MCF 10A (cell line): ENCODE results near the gene TSPAN11. TPM values are rescaled to one million over a fixed set of nuclear protein-coding genes. Genes with fewer than 3 reads are reported as not detected.

Experiments
- Bru-seq: library from RNA; stranded (reverse); fragments of 400-500 nt; gene quantifications from one replicate; lab custom pipeline; 2021; lab: Mats Ljungman, UMichigan
- BruChase-seq, 2 experiments: library from RNA; stranded (reverse); fragments of 400-500 nt; gene quantifications; one replicate each; lab custom pipeline; 2021; lab: Mats Ljungman, UMichigan
- BruUV-seq: library from RNA; stranded (reverse); fragments of 400-500 nt; replicated peaks from 2 replicates; lab custom pipeline; 2021; lab: Mats Ljungman, UMichigan
- CTCF ChIA-PET: fragments of 300-600 bp; sonication (Branson Sonifier 250); formaldehyde crosslinking; extraction: SDS; loops from one replicate; lab custom pipeline; 2021; ENCODE audit warnings: antibody characterized with exemption, inconsistent platforms; lab: Yijun Ruan, JAX
- POLR2A ChIA-PET: fragments of 300-600, 350-650 bp; sonication (Branson Sonifier 250); formaldehyde crosslinking; extraction: SDS; loops from one replicate; lab custom pipeline; 2020; ENCODE audit warnings: antibody characterized with exemption, inconsistent platforms; lab: Yijun Ruan, JAX
- DNase-seq: peaks from one replicate; pipeline ENCODE4 v3.0.0-alpha.2; 2018; ENCODE audit not compliant: unreplicated experiment
- H3K27ac Mint-ChIP-seq: one replicate; pipeline ENCODE4 v1.8.0; 2022; ENCODE audit warnings: mild to moderate bottlenecking, low read depth, mixed read lengths; ENCODE audit not compliant: unreplicated experiment
- H3K27me3 Mint-ChIP-seq: one replicate; pipeline ENCODE4 v1.8.0; 2022; ENCODE audit warnings: mixed read lengths; ENCODE audit not compliant: insufficient read depth, unreplicated experiment
- H3K36me3 Mint-ChIP-seq: one replicate; pipeline ENCODE4 v1.8.0; 2022; ENCODE audit warnings: mild to moderate bottlenecking, moderate library complexity, mixed read lengths; ENCODE audit not compliant: insufficient read depth, unreplicated experiment
- H3K4me1 Mint-ChIP-seq: one replicate; pipeline ENCODE4 v1.8.0; 2022; ENCODE audit warnings: mixed read lengths; ENCODE audit not compliant: insufficient read depth, unreplicated experiment
- H3K4me3 Mint-ChIP-seq: one replicate; pipeline ENCODE4 v1.8.0; 2022; ENCODE audit warnings: mild to moderate bottlenecking, moderate library complexity, mixed read lengths; ENCODE audit not compliant: unreplicated experiment
- H3K9me3 Mint-ChIP-seq: one replicate; pipeline ENCODE4 v1.8.0; 2022; ENCODE audit warnings: mixed read lengths; ENCODE audit not compliant: unreplicated experiment
- intact Hi-C: fragments of 100-400 bp; cut with micrococcal nuclease; formaldehyde crosslinking; loops from 2 replicates; pipeline ENCODE4 v1.14.1; 2022
- long read RNA-seq: library from polyadenylated mRNA; stranded (forward); transcript quantifications from one replicate; pipeline ENCODE4 v2.0.0, GENCODE V29; 2022
- total RNA-seq: library from RNA; stranded (reverse); gene quantifications from 2 replicates; pipeline ENCODE4 v1.2.3, GENCODE V29; 2022
- TF ChIP-seq, protein P1 (sequence below): fragments of 200-600 bp; IDR thresholded peaks from one replicate; pipeline ENCODE4 v1.8.0; 2022; ENCODE audit warnings: antibody characterized with exemption, mild to moderate bottlenecking; ENCODE audit not compliant: unreplicated experiment

TSPAN11 gene, protein sequence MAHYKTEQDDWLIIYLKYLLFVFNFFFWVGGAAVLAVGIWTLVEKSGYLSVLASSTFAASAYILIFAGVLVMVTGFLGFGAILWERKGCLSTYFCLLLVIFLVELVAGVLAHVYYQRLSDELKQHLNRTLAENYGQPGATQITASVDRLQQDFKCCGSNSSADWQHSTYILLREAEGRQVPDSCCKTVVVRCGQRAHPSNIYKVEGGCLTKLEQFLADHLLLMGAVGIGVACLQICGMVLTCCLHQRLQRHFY
- total RNA-seq, result not detected in 2 replicates
- not detected for Bru-seq, nascent RNA
- BruChase-seq, experiment 1, labeled RNA remaining after a 6-hour chase, result not detected
- percentile 3 among the genes with signal in this experiment for BruChase-seq, experiment 2, labeled RNA remaining after a 2-hour chase
- long read RNA-seq, result 0 reads

DNA sequence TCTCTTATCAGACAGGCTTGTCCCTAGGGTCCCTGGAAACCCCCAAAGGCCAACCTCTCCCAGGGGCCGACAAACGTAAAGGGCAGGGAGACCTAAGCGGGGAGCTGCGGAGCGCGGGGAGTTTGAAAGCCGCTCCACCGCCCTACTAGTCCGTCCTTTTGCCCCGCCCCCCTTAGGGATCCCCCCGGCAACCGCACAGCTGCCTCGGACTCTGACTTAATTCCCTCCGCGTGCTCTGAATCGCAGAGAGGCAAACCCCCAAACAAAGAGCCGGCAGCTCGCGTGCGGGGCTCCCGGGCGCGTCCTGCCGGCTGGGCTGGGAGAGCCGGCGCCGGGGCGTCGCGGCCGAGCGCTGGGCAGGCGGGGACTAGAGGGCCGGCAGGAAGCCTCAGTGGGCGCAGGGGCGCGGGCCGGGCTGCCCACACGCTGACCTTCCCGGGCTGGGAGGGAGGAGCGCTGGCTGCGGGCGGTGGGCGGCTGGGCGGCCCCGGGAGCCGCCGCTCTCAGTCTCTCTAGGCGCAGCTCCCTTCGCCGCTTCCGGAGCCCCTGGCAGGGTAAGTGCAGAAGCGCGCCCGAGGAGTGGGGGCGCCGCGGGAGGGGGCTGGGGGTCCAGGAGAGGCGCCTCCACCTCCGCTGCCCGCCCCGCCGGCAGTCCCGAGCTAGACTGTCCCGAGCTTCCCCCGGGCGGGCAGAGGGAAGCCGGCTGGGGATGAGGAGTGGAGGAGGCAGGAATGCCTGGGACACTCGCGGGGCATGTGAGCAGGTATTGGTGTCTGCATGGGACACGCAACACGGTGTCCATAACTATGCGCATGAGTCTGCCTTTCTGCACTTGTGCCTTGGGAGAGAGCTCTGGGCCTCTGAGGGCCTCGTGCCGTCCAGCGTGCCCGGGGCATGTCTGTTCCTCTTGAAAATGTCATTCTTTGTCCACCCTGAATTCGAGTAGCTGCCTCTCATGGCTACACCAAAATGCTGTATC is at the start of gene TSPAN11:
TSS of gene TSPAN11 (plus strand) at position 506 of the 979 bp plus-strand sequence. CDS start 27,244 bp downstream, outside the sequence.
- no peak for DNase-seq
- POLR2A ChIA-PET, result no interaction called here
- Mint-ChIP-seq H3K27me3 (peaks cover 51% of the 10 kb centered on the region), H3K27ac (no peak within 1 kb of the TSS), H3K4me1 (no peaks in the 10 kb centered on the region), H3K9me3 (no peaks in the 10 kb centered on the region), H3K36me3 (no peaks in the 10 kb centered on the region), H3K4me3 (no peak within 1 kb of the TSS)
- intact Hi-C loops, result no loop called here
- TF ChIP-seq, protein P1, sequence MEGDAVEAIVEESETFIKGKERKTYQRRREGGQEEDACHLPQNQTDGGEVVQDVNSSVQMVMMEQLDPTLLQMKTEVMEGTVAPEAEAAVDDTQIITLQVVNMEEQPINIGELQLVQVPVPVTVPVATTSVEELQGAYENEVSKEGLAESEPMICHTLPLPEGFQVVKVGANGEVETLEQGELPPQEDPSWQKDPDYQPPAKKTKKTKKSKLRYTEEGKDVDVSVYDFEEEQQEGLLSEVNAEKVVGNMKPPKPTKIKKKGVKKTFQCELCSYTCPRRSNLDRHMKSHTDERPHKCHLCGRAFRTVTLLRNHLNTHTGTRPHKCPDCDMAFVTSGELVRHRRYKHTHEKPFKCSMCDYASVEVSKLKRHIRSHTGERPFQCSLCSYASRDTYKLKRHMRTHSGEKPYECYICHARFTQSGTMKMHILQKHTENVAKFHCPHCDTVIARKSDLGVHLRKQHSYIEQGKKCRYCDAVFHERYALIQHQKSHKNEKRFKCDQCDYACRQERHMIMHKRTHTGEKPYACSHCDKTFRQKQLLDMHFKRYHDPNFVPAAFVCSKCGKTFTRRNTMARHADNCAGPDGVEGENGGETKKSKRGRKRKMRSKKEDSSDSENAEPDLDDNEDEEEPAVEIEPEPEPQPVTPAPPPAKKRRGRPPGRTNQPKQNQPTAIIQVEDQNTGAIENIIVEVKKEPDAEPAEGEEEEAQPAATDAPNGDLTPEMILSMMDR, result no peak
- no TSS peak for BruUV-seq
- CTCF ChIA-PET, result interaction anchor here (0.6 to 0.9 kb wide), 2 partner anchors 9 to 60 kb away, joined by 3 to 4 read pairs; no protein-coding TSS in a partner anchor

DNA sequence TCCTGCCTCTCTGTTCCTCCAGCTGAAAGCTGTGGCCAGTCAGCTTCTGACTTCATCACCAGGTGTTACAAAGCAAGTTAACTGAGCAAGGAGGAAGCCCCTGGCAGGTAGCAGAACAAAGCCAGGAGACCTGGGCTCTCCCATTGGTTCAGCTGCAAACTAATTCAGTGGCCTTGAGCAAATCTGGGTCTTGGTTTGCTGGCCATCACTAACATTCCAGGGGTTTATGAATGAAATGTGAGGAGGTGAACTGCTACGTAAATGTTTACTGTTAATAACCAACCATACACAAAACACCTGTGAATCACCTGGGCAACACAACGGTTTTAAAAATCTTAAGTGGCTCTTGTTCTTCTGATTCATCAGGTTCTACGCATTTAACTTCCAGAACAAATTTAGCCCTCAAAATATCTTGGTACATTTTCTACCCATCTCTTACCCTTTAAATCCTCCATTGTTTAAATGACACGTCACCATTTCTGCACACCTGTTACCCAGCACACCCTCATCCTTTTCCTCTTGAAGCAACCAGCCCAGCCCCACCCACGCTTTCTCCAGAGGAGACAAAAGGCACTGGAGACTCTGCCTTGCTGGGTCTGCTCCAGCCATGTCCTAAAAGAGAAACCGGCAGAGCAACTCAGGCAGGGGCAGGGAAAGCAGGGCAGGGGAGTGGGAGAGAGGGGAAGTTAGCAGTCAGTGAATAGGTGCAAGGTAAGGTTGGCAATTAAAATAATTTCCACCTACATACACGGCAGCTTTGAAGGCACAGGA is 49.3 kb upstream of the TSPAN11 start:
- no TSS peak for BruUV-seq
- POLR2A ChIA-PET, result no interaction called here
- peak overlapping the region; percentile 2 for H3K27ac Mint-ChIP-seq
- peaks cover 5% of the 10 kb centered on the region for H3K4me1 Mint-ChIP-seq
- H3K27me3 Mint-ChIP-seq, result peaks cover 60% of the 10 kb centered on the region
- CTCF ChIA-PET, result interaction anchor here (0.8 kb wide), 1 partner anchor 219 kb away, joined by 4 read pairs; no protein-coding TSS in a partner anchor
- intact Hi-C loops, result no loop called here
- TF ChIP-seq, protein P1, result no peak
- no peaks in the 10 kb centered on the region for H3K9me3 Mint-ChIP-seq
- no peak overlapping the region for H3K4me3 Mint-ChIP-seq
- no peak for DNase-seq
- H3K36me3 Mint-ChIP-seq, result no peaks in the 10 kb centered on the region

DNA sequence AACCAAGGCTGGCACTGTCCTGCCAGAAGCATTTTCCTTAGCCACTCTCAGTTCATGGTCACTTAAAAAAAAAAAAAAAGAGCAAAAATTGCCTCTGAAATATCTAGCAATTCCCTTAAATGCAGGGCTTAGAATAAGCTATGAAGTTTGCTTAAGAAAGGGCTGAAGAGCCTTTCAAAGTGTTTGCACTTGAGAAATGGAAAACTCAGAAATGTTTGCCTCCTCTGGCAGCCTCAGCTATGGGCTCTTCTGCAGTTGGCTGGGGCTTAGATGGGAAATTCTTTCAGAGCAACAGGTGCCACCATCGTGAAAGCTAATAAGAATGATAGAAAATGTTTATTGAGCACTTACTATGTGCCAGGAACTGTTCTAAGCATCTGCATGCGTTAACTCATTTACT is 48.5 kb upstream of the TSPAN11 start:
- DNase-seq, result no peak
- Mint-ChIP-seq H3K36me3 (no peaks in the 10 kb centered on the region), H3K27me3 (peaks cover 60% of the 10 kb centered on the region), H3K4me3 (no peak overlapping the region), H3K27ac (no peak overlapping the region), H3K4me1 (peaks cover 5% of the 10 kb centered on the region), H3K9me3 (no peaks in the 10 kb centered on the region)
- CTCF ChIA-PET, result interaction anchor here (0.6 to 1.2 kb wide), 3 partner anchors 26 to 758 kb away, joined by 3 to 4 read pairs (median 3); no protein-coding TSS in a partner anchor
- BruUV-seq, result no TSS peak
- intact Hi-C loops, result no loop called here
- POLR2A ChIA-PET, result interaction anchor here (1.7 kb wide), 1 partner anchor 27 kb away, joined by 4 read pairs; no protein-coding TSS in a partner anchor
- TF ChIP-seq, protein P1, result no peak
